ENCODE data around the gene DCAF5. TPM values are rescaled to one million over a fixed set of nuclear protein-coding genes. Genes with fewer than 3 reads are reported as not detected.

DCAF5 gene
- total RNA-seq, 1 experiment from 2014 or later: 29.1 TPM

DNA sequence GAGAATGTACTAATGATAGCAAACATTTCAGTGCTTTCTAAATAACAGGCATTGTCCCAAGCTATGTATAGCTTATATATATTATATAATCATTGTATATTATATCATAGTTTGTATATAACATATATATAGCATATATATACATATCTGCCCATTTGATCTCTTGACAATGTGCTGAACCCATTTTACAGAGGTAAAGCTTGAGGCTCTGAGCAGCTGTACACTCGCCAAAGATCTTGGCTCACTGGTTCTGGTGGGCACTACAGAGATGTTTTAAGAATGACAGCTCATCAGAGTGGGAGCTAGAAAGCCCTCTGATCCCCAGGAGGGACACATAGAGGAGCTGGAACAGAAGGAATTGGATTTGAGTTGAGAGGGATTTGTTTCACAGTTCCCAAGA, 105.7 kb downstream of the DCAF5 start:
- Histone ChIP-seq H3K4me2 (no peak overlapping the region), H4K20me1 (ENCODE audit: insufficient read depth) (no peaks in the 10 kb centered on the region), H3K4me3 (no peak overlapping the region), H3K27me3 (ENCODE audit: insufficient read depth, low read depth) (no peaks in the 10 kb centered on the region), H3K4me1 (replicated peaks; ENCODE audit: insufficient read depth) (peaks cover 49% of the 10 kb centered on the region), H3F3A (ENCODE audit: insufficient read depth, low read depth) (peaks cover 6% of the 10 kb centered on the region; the same call in 1 of the 2 replicates), H3K9me3 (ENCODE audit: insufficient read depth, low read depth) (no peaks in the 10 kb centered on the region), H3K36me3 (ENCODE audit: low read depth) (no peaks in the 10 kb centered on the region), H3K79me2 (ENCODE audit: low read depth) (no peaks in the 10 kb centered on the region), H2AFZ (no peak overlapping the region), H3K9me2 (ENCODE audit: insufficient read depth) (no peaks in the 10 kb centered on the region), H3K27ac (no peak overlapping the region)
- ChIA-PET CTCF (interaction anchor here (0.5 kb wide), 1 partner anchor 27 kb away, joined by 3 read pairs; no protein-coding TSS in a partner anchor), POLR2A (ENCODE audit: unreplicated experiment) (interaction anchor here (0.6 kb wide), 1 partner anchor 671 kb away, joined by 4 read pairs; no protein-coding TSS in a partner anchor)
- intact Hi-C loops (cut with micrococcal nuclease; ENCODE audit: unreplicated experiment): no loop called here
- no peak for DNase-seq
- TF ChIP-seq, protein P1, sequence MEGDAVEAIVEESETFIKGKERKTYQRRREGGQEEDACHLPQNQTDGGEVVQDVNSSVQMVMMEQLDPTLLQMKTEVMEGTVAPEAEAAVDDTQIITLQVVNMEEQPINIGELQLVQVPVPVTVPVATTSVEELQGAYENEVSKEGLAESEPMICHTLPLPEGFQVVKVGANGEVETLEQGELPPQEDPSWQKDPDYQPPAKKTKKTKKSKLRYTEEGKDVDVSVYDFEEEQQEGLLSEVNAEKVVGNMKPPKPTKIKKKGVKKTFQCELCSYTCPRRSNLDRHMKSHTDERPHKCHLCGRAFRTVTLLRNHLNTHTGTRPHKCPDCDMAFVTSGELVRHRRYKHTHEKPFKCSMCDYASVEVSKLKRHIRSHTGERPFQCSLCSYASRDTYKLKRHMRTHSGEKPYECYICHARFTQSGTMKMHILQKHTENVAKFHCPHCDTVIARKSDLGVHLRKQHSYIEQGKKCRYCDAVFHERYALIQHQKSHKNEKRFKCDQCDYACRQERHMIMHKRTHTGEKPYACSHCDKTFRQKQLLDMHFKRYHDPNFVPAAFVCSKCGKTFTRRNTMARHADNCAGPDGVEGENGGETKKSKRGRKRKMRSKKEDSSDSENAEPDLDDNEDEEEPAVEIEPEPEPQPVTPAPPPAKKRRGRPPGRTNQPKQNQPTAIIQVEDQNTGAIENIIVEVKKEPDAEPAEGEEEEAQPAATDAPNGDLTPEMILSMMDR (conservative IDR thresholded peaks at IDR 0.05): no peak
- TF ChIP-seq EZH2 (IDR thresholded peaks at IDR 0.05; ENCODE audit: low read depth): no peak
- BruUV-seq (replicated peaks): no TSS peak

DNA sequence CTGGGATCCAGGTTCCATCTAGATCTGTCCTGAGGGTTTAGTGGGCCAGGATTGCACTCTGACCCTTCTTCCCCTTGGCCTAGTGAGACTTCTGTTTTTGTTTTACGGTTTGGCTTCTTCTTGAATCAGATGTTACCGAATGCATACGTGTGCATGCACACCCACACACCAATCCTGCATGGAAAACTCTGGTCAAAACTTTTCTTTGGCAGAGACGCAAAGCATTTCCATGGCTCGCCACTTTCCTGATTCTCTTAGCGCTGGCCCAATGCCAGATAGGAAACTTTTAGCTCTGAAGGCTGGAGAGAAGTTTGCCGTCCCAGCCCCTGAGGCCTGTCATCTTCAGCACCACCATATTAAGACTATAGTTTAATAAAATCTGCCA, 106.5 kb downstream of the DCAF5 start:
- Histone ChIP-seq H4K20me1 (ENCODE audit: insufficient read depth) (no peaks in the 10 kb centered on the region), H3K79me2 (ENCODE audit: low read depth) (no peaks in the 10 kb centered on the region), H3K9me2 (ENCODE audit: insufficient read depth) (no peaks in the 10 kb centered on the region), H3K36me3 (ENCODE audit: low read depth) (no peaks in the 10 kb centered on the region), H2AFZ (no peak overlapping the region), H3F3A (ENCODE audit: insufficient read depth, low read depth) (peaks cover 6% of the 10 kb centered on the region; the same call in 1 of the 2 replicates), H3K4me3 (no peak overlapping the region), H3K27me3 (ENCODE audit: insufficient read depth, low read depth) (no peaks in the 10 kb centered on the region), H3K9me3 (ENCODE audit: insufficient read depth, low read depth) (no peaks in the 10 kb centered on the region), H3K27ac (no peak overlapping the region), H3K4me2 (no peak overlapping the region), H3K4me1 (replicated peaks; ENCODE audit: insufficient read depth) (peaks cover 49% of the 10 kb centered on the region)
- intact Hi-C loops (cut with micrococcal nuclease; ENCODE audit: unreplicated experiment): no loop called here
- ChIA-PET CTCF (interaction anchor here (0.5 kb wide), 1 partner anchor 27 kb away, joined by 3 read pairs; no protein-coding TSS in a partner anchor), POLR2A (ENCODE audit: unreplicated experiment) (no interaction called here)
- DNase-seq: no peak
- BruUV-seq (replicated peaks): no TSS peak
- no peak for TF ChIP-seq EZH2 (IDR thresholded peaks at IDR 0.05; ENCODE audit: low read depth)
- TF ChIP-seq, protein P1 (conservative IDR thresholded peaks at IDR 0.05): no peak

DNA sequence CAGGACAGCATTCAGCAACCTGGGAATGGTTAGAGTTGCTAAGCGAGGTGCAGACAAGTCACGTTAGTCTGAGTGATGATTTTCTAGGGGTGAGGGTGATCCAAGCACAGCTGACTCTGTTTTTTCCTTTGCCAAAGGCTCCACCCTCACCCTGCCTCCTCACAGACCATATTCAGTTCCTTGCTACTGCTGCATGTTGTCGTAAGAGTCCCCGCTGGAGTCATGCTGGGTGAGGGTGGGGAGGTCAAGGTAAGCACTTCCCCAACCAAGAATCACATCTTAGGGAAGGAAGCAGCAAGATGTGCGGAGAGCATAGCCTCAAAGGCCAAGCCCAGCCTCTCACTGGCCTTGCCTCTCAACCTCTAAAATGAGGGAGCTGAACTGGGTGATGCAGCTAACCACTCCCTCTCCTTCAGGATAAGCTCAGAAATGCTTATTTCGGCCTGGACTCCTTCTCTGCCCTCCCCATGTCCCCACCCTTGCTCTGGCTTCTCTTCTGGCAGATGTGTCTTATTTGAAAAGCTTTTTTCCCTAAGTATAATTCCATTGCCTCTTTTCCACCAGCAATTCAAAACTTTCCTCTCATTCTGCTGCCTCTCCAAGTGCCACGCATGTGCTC, 107.0 kb downstream of the DCAF5 start:
- no peaks in the 10 kb centered on the region for H3K9me2 ChIP-seq (ENCODE audit: insufficient read depth)
- peak in 1 of 2 experiments; percentile 9 for DNase-seq
- no peaks in the 10 kb centered on the region for H3K9me3 ChIP-seq (ENCODE audit: insufficient read depth, low read depth)
- H3K4me1 ChIP-seq (replicated peaks; ENCODE audit: insufficient read depth): peaks cover 44% of the 10 kb centered on the region
- no peaks in the 10 kb centered on the region for H3K27me3 ChIP-seq (ENCODE audit: insufficient read depth, low read depth)
- ChIA-PET POLR2A (ENCODE audit: unreplicated experiment) (no interaction called here), CTCF (no interaction called here)
- TF ChIP-seq, protein P1 (conservative IDR thresholded peaks at IDR 0.05): no peak
- no peak for TF ChIP-seq EZH2 (IDR thresholded peaks at IDR 0.05; ENCODE audit: low read depth)
- intact Hi-C loops (cut with micrococcal nuclease; ENCODE audit: unreplicated experiment): no loop called here
- H3K4me2 ChIP-seq: no peak overlapping the region
- H2AFZ ChIP-seq: no peak overlapping the region
- no peak overlapping the region for H3K27ac ChIP-seq
- H3K79me2 ChIP-seq (ENCODE audit: low read depth): no peaks in the 10 kb centered on the region
- no TSS peak for BruUV-seq (replicated peaks)
- no peaks in the 10 kb centered on the region for H3K36me3 ChIP-seq (ENCODE audit: low read depth)
- no peak overlapping the region for H3K4me3 ChIP-seq
- peaks cover 6% of the 10 kb centered on the region; the same call in 1 of the 2 replicates for H3F3A ChIP-seq (ENCODE audit: insufficient read depth, low read depth)
- H4K20me1 ChIP-seq (ENCODE audit: insufficient read depth): no peaks in the 10 kb centered on the region
